Measurements from ENCODE around the gene MDH1. TPM values are rescaled to one million over a fixed set of nuclear protein-coding genes. Genes with fewer than 3 reads are reported as not detected.

Gene MDH1
- polyA plus RNA-seq, 1 donor from 2014 or later, result 511 TPM

DNA sequence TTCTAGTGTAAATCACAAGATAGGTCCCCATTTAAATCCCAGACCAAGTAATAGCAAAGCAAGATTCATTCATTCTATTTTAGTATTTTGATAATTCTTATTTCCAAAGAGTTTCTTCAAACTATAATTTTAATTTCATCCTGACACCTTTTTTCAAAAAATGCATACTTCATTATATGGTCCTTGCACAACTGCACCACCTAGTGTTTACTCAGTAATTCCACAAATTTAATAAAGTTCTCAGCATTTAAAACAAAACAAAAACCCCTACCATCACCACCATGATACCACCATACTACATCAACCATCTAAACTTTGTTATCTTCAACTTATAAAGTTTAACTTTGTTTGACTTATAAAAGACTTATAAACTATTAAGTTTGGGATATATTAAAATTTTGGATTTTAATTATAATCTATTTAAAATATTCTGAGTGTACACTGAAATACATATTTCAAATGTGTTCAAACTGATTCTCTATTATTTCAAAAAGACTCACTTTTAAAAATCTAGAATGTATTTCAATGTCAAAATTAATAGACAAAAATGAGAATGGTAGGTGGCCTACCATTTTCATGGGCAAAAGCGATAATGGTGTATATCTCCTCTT is 44.6 kb upstream of the MDH1 start:
- TF ChIP-seq RAD21 (conservative IDR thresholded peaks at IDR 0.05) (peak; percentile 62), EP300 (conservative IDR thresholded peaks at IDR 0.05; ENCODE audit: poor library complexity, severe bottlenecking) (no peak), EZH2 (IDR thresholded peaks at IDR 0.05; ENCODE audit: borderline replicate concordance, insufficient read depth, low read length, poor library complexity, severe bottlenecking) (no peak), TAF1 (IDR thresholded peaks at IDR 0.05; ENCODE audit: low read depth) (no peak), MXI1 (conservative IDR thresholded peaks at IDR 0.05; ENCODE audit: poor library complexity, severe bottlenecking) (no peak), SMC3 (conservative IDR thresholded peaks at IDR 0.05; ENCODE audit: poor library complexity) (peak; percentile 65), POLR2AphosphoS5 (IDR thresholded peaks at IDR 0.05) (no peak)
- TF ChIP-seq, protein P1, sequence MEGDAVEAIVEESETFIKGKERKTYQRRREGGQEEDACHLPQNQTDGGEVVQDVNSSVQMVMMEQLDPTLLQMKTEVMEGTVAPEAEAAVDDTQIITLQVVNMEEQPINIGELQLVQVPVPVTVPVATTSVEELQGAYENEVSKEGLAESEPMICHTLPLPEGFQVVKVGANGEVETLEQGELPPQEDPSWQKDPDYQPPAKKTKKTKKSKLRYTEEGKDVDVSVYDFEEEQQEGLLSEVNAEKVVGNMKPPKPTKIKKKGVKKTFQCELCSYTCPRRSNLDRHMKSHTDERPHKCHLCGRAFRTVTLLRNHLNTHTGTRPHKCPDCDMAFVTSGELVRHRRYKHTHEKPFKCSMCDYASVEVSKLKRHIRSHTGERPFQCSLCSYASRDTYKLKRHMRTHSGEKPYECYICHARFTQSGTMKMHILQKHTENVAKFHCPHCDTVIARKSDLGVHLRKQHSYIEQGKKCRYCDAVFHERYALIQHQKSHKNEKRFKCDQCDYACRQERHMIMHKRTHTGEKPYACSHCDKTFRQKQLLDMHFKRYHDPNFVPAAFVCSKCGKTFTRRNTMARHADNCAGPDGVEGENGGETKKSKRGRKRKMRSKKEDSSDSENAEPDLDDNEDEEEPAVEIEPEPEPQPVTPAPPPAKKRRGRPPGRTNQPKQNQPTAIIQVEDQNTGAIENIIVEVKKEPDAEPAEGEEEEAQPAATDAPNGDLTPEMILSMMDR (IDR thresholded peaks at IDR 0.05; ENCODE audit: poor library complexity, severe bottlenecking), result peak; percentile 59
- TF ChIP-seq, protein P2, sequence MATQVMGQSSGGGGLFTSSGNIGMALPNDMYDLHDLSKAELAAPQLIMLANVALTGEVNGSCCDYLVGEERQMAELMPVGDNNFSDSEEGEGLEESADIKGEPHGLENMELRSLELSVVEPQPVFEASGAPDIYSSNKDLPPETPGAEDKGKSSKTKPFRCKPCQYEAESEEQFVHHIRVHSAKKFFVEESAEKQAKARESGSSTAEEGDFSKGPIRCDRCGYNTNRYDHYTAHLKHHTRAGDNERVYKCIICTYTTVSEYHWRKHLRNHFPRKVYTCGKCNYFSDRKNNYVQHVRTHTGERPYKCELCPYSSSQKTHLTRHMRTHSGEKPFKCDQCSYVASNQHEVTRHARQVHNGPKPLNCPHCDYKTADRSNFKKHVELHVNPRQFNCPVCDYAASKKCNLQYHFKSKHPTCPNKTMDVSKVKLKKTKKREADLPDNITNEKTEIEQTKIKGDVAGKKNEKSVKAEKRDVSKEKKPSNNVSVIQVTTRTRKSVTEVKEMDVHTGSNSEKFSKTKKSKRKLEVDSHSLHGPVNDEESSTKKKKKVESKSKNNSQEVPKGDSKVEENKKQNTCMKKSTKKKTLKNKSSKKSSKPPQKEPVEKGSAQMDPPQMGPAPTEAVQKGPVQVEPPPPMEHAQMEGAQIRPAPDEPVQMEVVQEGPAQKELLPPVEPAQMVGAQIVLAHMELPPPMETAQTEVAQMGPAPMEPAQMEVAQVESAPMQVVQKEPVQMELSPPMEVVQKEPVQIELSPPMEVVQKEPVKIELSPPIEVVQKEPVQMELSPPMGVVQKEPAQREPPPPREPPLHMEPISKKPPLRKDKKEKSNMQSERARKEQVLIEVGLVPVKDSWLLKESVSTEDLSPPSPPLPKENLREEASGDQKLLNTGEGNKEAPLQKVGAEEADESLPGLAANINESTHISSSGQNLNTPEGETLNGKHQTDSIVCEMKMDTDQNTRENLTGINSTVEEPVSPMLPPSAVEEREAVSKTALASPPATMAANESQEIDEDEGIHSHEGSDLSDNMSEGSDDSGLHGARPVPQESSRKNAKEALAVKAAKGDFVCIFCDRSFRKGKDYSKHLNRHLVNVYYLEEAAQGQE (IDR thresholded peaks at IDR 0.05; ENCODE audit: borderline replicate concordance), result no peak
- Histone ChIP-seq H3K79me2 (replicated peaks; ENCODE audit: insufficient read depth, low read length) (no peaks in the 10 kb centered on the region), H3K36me3 (ENCODE audit: insufficient read depth, low read length) (no peaks in the 10 kb centered on the region), H3K9ac (ENCODE audit: low read length) (no peak overlapping the region), H3K4me2 (ENCODE audit: low read length) (no peak overlapping the region), H3K4me3 (ENCODE audit: low read length) (no peak overlapping the region), H3K9me3 (ENCODE audit: low read length) (no peaks in the 10 kb centered on the region), H3K27ac (ENCODE audit: low read length) (no peak overlapping the region), H3K27me3 (ENCODE audit: insufficient read depth, low read depth, low read length) (no peaks in the 10 kb centered on the region), H3F3A (ENCODE audit: insufficient read depth, low read length, poor library complexity, severe bottlenecking) (no peaks in the 10 kb centered on the region), H4K20me1 (ENCODE audit: insufficient read depth) (no peaks in the 10 kb centered on the region), H3K9me2 (ENCODE audit: insufficient read depth, low read length) (no peaks in the 10 kb centered on the region), H2AFZ (ENCODE audit: low read depth, low read length) (no peak overlapping the region)

DNA sequence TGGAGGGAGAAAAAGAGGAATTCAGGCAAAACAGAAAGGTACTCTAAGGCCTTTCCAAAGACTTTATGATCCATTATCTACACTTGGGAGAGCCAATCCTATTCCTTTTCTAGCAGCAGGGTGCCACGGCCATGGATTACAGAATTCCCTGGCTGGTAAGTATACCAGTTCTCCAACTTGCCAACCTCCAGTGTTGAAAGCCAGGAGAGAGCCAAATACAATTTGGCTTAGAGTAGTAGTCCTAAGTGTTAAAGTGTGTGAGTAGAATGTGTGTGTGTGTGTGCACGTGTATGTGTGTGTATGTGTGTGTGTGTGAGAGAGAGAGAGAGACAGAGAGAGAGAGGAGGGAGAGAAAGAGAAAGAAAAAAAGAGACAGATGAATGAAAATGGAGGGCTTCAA is 43.7 kb upstream of the MDH1 start:
- Histone ChIP-seq H3K9me2 (ENCODE audit: insufficient read depth, low read length) (no peaks in the 10 kb centered on the region), H4K20me1 (ENCODE audit: insufficient read depth) (no peaks in the 10 kb centered on the region), H3K4me2 (ENCODE audit: low read length) (no peak overlapping the region), H2AFZ (ENCODE audit: low read depth, low read length) (no peak overlapping the region), H3K4me3 (ENCODE audit: low read length) (no peak overlapping the region), H3F3A (ENCODE audit: insufficient read depth, low read length, poor library complexity, severe bottlenecking) (no peaks in the 10 kb centered on the region), H3K9me3 (ENCODE audit: low read length) (no peaks in the 10 kb centered on the region), H3K36me3 (ENCODE audit: insufficient read depth, low read length) (no peaks in the 10 kb centered on the region), H3K27me3 (ENCODE audit: insufficient read depth, low read depth, low read length) (no peaks in the 10 kb centered on the region), H3K27ac (ENCODE audit: low read length) (no peak overlapping the region), H3K9ac (ENCODE audit: low read length) (no peak overlapping the region), H3K79me2 (replicated peaks; ENCODE audit: insufficient read depth, low read length) (no peaks in the 10 kb centered on the region)
- TF ChIP-seq POLR2AphosphoS5 (IDR thresholded peaks at IDR 0.05) (no peak), EP300 (conservative IDR thresholded peaks at IDR 0.05; ENCODE audit: poor library complexity, severe bottlenecking) (no peak), EZH2 (IDR thresholded peaks at IDR 0.05; ENCODE audit: borderline replicate concordance, insufficient read depth, low read length, poor library complexity, severe bottlenecking) (no peak), SMC3 (conservative IDR thresholded peaks at IDR 0.05; ENCODE audit: poor library complexity) (no peak), MXI1 (conservative IDR thresholded peaks at IDR 0.05; ENCODE audit: poor library complexity, severe bottlenecking) (no peak), RAD21 (conservative IDR thresholded peaks at IDR 0.05) (no peak)
- TF ChIP-seq, protein P2 (IDR thresholded peaks at IDR 0.05; ENCODE audit: borderline replicate concordance), result no peak
- TF ChIP-seq, protein P1 (IDR thresholded peaks at IDR 0.05; ENCODE audit: poor library complexity, severe bottlenecking), result no peak
